Bone marrow (tissue), 2 donors: ENCODE results near the gene AXDND1.

Experiments
- DNase-seq, 2 donors: peaks; one replicate each; lab custom pipeline; 2025; lab: John Stamatoyannopoulos, UW

AXDND1 gene

GRCh38 chr1:179575497-179576314 lies 209.9 kb downstream of the AXDND1 start, which contains the start of gene NPHS2:
TSS of gene NPHS2 (minus strand) at chr1:179575948. CDS start at chr1:179575864, 84 bp downstream.
- DNase-seq, result no peak

- DNase-seq, result no peak
These were observed 210.7 kb downstream of the AXDND1 start for GRCh38 chr1:179576509-179576908.

DNA sequence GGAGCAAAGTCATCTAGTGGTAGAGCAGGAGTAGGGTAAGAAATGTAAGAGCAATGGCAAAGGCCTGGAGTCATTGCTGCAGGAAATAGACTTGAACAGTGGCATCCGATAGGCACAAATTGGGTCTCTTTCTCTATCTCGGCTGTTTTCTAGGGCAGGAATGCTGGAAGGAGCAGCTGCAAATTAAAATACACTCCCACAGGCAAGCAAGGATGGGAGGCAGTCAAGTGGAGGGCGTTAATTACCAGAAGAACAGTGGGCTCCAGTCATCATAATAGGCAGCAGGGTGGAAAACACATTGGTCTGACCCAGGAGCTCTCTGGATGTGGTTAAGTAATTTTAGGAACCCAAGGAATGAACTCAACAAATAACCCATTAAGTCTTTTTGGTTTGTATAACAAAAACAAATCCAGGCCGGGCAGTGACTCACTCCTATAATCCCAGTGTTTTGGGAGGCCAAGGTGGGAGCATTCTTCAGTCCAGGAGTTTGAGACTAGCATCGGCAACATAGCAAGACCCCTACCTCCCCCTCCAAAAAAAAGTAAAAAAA lies 218.1 kb downstream of the AXDND1 start:
- DNase-seq, result no peak

GRCh38 chr1:179586107-179586823 lies 220.5 kb downstream of the AXDND1 start:
- no peak for DNase-seq

- no peak for DNase-seq
These were observed 221.6 kb downstream of the AXDND1 start for GRCh38 chr1:179587336-179587735.

DNA sequence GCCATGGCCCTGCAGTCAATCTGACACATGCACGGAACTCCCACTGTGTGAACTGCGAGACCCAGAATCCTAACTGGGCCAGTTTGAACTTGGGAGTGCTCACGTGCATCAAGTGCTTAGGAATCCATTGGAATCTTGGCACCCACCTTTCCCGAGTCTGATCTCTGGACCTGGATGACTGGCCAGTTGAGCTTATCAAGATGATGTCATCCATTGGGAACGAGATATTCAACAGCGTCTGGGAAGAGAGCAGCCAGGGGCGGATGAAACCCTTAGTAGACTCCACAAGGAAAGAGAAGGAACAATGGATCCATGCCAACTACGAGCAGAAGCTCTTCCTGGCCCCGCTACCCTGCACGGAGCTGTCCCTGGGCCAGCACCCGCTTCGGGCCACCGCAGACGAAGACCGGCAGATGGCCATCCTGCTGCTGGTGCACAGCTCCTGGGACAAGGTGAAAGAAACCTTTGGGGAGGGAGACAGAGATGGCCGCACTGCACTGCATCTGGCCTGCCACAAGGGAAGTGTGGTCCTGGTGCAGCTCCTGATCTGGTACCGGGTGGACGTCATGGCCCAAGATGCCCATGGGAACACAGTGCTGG lies 222.8 kb downstream of the AXDND1 start:
- no peak for DNase-seq

DNA sequence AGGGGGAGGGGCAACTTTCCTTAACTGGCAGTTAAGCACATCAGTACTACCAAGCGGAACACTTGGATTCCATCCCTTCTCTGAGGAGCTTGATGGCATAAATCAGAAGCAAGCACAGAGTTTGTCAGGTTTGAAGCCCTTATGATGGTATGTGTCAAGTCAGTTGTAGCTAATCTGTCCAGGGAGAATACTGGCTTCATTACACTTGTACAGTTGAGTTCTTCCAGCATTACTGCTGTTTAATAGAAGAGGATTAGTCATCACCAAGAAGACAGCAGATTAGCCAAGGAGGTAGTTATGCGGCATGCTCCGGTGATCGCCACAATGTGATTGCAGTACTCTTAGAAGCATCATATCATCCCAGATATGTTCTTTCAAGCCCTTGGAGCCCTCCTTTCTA lies 223.7 kb downstream of the AXDND1 start:
- no peak for DNase-seq

DNA sequence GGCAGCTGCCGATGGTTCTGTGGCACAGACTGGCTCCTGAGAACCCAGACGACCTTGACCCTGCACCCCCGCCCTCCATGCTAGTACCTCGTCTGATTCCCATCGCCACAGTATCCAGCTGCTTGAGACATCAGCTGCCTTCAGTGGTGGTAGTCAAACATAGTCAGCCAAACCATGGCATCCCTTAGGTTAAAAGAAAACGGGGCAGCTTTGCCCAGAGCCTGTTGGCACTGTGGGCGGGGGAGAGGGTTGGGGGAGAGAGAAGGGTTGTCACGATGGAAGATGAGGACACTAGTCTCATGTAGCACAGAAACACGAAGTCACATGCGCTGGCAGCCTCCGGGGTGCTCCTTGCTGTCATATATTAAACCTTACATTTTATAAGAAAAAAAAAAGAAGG lies 224.9 kb downstream of the AXDND1 start:
- no peak for DNase-seq

- no peak for DNase-seq
These were observed 225.5 kb downstream of the AXDND1 start for GRCh38 chr1:179591253-179591591.

DNA sequence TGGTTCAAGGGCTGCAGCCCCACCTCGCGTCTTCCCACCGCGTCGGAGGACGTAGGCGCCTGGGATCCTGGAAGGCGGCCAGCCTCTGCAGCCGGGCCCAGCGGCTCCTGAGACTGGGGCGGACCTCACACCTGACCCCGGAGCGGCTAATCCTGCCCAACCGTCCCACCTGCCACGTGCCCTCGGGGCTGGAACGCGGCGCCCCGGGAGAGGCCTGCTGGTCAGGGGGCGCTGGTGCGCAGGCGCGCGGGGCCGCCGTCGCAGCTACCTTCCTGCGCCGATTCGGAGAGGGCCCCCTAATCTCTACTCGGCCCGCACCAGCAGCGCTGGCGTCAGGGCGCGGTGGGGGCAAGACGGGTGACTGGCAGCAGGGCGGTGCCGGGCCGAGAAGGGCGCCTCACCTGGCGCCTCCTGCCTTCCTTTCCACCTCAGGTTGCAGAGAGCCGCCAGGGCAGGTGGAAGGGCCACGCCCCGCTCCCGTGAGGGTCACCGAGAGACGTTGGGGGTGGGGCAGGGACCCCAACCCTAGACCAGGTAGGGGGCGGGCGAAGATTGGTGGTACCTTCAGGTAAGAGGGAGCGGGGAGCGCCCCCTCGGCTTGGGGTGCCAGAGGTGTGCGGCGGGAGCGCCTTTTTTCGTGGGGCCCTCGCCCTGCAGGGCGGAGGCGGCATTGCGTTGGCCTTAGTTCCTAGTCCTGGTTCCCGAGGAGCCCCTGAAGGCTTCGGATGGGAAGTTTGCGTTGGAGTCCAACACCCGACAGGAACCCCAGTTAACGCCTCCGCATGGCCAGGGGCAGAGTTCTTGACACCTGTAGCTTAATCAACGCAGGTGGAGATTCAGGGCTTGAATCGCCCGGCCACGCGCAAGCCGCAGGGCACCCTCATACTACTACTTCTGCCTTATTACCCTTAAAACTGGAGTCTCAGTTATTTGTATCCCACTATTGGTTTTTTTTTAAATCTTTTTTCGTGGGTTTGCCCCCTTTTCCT lies 226.1 kb downstream of the AXDND1 start, which contains the start of gene TDRD5:
TSS of gene TDRD5 (plus strand) at position 241 of the 989 bp plus-strand sequence. CDS start 784 bp downstream, outside the sequence.
- no peak for DNase-seq

- DNase-seq, result no peak
These were observed 232.9 kb downstream of the AXDND1 start for GRCh38 chr1:179598631-179599030.

DNA sequence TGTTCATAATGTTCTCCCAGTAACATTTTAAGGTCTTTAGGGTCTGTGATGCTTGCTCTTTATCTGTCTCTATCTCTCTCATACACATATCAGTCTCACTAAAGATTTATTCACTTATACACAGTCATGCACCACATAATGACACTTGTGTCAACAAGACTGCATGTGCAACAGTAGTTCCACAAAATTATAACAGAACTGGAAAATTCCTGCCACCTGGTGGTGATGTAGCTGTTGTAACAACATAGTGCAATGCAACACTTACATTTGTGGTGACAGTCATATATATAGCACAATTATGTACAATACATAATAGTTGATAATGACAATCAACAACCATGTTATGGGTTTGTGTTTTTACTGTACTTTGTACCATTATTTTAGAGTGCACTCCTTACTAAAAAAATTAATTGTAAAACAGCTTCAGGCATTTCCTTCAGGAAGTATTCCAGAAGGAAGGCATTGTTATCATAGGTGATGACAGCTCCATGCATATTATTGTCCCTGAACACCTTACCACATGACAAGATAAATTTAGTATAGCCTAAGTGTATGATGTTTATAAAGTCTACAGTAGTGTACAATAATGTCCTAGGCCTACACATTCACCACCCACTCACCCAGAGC lies 234.0 kb downstream of the AXDND1 start:
- DNase-seq, result no peak

DNA sequence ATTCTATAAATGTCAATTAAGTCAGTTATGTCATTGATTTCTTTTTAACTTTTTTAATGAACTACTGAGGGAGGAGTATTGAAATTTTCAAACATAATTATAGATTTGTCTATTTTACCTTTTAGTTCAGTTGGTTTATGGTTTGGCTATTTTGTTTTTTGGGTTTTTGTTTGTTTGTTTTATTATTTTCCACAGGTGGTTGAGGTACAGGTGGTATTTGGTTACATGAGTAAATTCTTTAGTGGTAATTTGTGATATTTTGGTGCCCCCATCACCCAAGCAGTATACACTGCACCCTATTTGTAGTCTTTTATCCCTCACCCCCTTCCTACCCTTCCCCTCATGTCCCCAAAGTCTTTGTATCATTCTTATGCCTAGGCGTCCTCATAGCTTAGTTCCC lies 235.3 kb downstream of the AXDND1 start:
- DNase-seq, result no peak
